Hypothalamus (tissue), 51 donors: ENCODE data around the gene BIK.
"Not testable (repeated sequence)": the region's sequence is repeated elsewhere in the genome, so short reads cannot be mapped to it uniquely, and the experiment has no call there.

Experiments
- DNase-seq, 51 donors: peaks; one replicate each; lab custom pipeline; 2025; lab: John Stamatoyannopoulos, UW

Gene BIK

GRCh38 chr22:43104056-43104625 lies 6.4 kb upstream of the BIK start:
- not testable (repeated sequence) for DNase-seq

DNA sequence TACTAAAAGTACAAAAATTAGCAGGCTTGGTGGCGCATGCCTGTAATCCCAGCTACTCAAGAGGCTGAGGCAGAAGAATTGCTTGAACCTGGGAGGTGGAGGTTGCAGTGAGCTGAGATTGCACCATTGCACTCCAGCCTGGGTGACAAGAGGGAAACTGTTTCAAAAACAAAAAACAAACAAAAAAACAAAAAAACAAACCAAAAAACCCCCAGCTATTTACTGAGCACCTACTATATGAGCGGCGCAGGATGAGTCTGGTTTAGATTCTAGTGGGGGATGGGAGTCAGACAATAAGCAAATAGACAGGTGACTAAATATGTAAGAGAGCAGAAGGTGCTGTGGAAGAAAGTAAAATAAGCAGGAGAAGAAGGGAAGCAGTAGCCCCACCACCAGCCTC lies 5.6 kb upstream of the BIK start:
- DNase-seq: not testable (repeated sequence)

GRCh38 chr22:43106302-43106701 lies 4.2 kb upstream of the BIK start:
- DNase-seq: no peak

- no peak for DNase-seq
These were observed 1.0 kb upstream of the BIK start for GRCh38 chr22:43109511-43109910.

DNA sequence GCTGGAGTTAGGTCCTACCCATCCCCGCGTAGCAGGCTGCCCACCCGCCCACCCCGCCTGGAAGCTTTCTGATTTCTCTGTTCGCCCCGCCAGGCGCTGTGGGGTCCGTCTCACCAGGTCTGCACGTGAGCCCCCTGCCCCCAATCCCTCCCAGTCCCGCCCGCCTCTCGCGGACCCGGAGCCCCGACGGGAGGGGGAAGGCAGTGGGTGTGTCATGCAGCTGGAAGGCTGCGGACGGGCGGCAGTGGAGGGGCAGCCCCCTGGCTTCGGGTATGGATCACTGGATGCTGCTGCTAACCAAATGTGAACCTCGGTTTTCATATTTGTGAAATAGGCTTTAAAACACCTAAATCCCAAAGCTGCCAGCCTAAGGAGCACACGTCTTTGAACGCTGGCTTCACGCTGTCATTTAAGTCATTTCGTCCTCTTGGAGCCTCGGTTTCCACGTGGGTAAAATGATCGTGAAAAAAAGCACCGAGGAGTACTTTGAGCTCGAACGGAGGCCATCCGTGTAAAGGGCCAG lies 568 bp upstream of the BIK start:
- DNase-seq: no peak

GRCh38 chr22:43110927-43111623 lies 525 bp downstream of the BIK start:
- DNase-seq: no peak

DNA sequence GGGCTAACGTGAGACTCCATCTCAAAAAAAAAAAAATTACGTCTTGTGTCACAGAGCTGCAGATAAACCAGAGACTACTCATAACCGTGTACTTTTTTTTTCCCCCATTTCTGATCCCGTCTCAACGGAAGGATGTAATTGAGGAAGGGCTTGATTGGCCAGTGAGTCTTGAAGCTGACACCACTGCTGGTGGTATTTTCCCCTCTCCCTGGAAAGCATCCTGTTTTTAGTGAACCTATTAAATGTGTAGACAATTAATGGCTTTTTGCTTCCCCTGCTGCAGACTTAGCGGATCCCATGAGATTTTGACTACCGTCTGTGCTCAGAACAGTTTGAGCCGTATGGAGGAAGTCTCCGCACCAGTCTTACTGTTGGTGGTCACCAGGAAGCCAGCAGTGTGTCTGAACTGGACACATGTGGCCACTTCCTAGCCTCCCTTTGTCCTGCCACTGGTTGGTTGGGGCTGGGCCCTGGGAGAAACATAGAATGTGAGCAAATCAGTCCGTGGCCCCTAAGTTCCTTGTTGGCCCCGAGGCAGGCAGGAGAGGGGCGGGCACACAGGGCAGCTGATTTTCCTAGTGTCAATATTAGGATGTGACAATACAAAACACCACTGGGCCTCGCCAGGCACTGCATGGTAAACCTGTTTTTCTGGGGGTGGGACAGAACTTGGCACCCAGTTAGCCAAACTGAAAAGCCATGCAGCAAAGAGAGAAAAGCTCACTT lies 3.1 kb downstream of the BIK start:
- DNase-seq: no peak

DNA sequence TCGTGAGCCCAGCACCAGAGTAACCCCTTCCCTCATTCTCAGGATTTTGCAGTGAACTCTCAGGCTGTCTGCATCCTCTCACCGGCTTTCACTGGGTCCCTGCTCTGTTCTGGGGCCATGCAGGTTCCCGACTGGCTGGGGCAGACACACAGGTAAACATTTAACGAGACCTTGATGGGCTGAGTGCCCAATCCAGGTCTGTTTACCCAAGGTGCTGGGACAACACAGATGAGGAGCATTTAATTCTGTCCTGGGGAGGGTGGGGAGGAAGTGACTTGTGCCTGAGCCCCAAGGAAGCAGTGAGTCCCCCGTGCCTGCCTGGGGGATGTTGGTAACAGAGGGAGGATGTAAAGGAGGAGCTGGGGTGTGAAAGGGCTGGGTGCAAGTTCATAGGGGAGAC lies 4.4 kb downstream of the BIK start:
- no peak for DNase-seq

DNA sequence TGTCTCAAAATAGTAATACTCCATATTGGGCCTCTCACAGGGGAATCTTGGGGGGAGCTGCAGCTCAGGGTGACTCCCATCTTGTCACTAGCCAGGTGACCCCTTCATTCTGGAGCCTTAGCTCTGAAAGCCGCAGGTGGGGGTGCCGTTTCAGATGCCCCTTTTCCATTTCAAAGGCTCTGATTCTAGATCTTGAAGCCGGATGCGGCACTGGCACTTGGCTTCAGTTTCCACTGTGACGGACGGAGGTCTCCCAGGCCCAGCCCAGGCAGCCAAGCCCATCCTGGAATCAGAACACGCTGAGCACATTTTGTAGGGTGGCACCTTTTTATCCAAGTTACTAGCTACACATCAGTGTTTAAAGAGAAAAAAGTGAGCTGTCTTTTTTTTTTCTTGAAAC lies 6.4 kb downstream of the BIK start:
- no peak for DNase-seq

GRCh38 chr22:43118024-43118849 lies 7.7 kb downstream of the BIK start:
- no peak for DNase-seq

- DNase-seq: no peak
These were observed 8.5 kb downstream of the BIK start for GRCh38 chr22:43118953-43119458.

GRCh38 chr22:43126501-43127165 lies 16.1 kb downstream of the BIK start:
- no peak for DNase-seq

- DNase-seq: no peak
These were observed 16.8 kb downstream of the BIK start for GRCh38 chr22:43127166-43127908.

DNA sequence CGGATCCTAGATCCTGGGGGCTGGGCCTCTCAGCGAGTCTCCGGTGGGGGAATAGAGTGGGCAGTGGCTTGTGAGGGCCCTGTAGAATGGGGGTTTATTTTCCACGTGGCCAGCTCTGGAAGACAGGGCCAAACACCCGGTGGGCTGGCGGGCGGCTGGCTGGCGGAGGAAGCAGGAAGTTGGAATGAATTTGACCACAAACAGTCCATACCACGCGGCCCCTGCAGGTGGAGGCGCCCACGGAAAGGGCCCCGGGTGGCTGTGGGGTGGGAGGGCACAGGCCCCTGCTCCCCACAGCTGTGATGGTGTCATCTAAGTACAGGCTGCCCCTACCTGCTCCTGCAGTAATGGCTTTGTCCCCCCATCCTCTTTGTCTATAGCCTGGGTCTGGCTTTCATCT lies 17.6 kb downstream of the BIK start:
- DNase-seq: no peak

- no peak for DNase-seq
These were observed 18.4 kb downstream of the BIK start for GRCh38 chr22:43128928-43129424.

DNA sequence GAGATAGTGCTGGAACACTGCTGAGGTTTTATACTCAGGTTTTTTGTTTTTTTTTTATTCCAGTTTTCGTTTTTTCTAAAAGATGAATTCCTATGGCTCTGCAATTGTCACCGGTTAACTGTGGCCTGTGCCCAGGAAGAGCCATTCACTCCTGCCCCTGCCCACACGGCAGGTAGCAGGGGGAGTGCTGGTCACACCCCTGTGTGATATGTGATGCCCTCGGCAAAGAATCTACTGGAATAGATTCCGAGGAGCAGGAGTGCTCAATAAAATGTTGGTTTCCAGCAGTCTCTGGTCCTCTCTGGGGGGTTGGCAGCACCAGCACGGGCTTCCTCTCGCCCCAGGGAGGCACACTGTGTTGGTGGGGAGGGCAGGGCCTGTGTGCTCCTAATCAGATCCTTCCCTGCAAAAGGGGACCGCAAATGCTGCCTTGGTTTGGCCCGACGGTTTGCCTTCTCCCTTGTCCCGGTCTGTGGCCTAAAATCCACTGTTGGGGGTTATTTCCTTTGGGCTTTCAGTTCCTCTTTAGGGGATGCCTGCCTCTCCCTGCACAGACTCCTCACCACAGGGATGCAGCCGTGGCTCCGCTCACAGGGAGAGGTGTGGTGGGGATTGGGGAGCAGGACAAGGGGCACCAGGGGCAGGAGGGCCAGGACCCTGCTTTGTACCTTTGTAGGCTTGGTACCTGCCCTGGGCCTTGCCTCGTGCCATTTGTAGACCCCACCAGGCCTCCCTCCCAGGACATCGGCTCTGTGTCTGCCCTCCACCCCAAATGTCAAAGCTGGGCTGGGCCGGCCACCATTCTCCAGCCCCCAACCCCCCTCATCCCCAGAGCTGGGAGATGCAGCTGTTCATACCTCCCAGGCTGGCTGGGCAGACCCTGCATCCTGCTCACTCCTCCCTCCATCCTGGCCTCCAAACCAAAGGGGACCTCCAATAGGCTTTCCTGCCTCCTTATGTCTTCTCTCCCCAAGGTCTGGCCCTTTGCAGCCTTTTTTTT lies 19.2 kb downstream of the BIK start:
- DNase-seq: no peak

DNA sequence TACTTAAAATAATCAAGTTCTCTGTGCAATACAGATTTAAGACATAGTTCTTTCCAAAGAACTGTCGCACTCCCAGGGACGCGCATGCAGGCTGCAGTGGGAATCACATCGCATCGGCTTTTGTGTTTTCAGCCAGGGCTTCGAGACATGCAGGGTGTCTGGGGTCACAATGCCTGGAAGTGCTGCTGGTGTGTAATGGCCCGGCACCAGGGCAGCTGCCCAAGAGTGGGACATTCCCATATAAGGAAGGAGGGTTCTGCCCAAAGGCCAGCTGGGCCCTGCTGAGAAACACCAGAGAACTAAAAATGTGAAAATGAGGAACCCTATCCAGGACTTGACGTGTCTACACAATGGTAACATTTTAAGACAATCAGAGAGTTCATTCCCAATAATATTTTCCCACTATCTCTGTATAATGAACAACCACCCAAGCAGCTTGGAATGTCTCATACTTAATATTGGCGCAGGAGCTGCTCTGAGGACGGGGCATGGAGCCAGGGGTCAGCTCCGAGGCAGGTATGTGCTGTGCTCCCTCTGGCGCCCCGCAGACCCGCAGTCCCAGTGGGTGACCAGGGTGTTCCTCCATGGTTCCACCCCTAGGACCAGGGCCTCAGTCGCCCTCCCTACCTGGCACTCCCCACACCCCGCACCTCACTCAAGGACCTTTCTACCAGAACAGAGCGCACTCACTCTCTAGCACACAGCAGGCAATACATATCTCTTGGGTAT lies 21.4 kb downstream of the BIK start:
- DNase-seq: no peak
